Occipital lobe (tissue), 2 donors: ENCODE data around the gene NUAK2. TPM values are rescaled to one million over a fixed set of nuclear protein-coding genes. Genes with fewer than 3 reads are reported as not detected.

Experiments
- DNase-seq: peaks from one replicate; lab custom pipeline; 2025; lab: John Stamatoyannopoulos, UW
- total RNA-seq: library from RNA; depleted of rRNA; stranded (reverse); fragments of >200 nt; gene quantifications from one replicate; pipeline ENCODE4 v1.2.3, GENCODE V29; 2014

The NUAK2 gene
- total RNA-seq, 1 donor from 2014 or later, result 1.1 TPM

GRCh38 chr1:205346956-205347574, 25.5 kb upstream of the NUAK2 start:
- no peak for DNase-seq

DNA sequence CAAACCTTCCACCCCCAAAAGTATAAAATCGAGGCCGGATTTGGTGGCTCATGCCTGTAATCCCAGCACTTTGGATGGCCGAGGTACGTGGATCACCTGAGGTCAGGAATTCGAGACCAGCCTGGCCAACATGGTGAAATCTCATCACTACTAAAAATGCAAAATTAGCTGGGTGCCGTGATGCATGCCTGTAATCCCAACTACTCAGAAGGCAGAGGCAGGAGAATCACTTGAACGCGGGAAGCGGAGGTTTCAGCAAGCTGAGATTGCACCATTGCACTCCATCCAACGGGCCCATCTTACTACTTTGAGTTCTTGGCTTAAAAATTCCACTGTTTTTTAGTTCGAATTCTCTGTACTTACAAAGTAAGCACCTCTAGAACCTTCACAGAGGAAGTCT, 24.2 kb upstream of the NUAK2 start:
- no peak for DNase-seq

DNA sequence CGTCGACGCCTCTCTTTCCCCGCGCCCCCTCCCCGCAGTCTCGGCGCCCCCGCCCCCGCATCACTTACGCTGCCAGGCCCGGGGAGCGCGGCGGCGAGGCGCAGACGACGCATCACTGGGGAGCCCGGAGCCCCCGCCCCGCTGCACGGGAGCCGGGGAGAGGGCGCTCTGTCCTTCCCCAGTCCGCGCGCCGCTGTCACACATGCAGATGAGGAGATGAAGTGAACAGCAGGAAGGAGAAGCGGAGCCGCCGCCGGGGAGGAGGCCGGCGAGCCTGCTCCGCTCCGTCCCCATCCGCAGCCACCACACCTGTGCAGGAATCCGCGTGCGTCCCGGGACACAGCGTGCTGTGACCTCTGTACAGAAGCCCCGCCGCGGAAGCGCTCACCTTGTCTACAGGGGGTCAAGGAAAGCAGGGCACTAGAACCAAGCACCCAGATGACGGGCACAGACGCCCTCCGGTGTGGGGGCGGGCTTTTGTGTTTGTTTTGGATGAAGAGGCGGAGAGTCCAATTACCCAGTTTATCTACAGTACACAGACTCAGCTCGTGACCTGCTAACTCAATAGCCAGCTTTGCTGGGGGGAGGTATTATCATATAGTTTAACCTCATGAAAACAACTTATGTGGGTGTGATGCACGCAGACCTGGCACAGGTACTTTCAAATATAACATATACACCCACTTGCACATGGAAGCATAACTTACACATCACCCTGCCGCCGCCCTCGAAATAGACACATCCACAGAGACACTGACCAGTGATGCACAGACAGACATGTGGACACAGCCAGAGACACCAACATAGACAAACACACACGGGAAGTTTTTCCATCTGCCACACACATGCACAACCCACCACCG, 22.8 kb upstream of the NUAK2 start:
- DNase-seq, result peak; percentile 30

DNA sequence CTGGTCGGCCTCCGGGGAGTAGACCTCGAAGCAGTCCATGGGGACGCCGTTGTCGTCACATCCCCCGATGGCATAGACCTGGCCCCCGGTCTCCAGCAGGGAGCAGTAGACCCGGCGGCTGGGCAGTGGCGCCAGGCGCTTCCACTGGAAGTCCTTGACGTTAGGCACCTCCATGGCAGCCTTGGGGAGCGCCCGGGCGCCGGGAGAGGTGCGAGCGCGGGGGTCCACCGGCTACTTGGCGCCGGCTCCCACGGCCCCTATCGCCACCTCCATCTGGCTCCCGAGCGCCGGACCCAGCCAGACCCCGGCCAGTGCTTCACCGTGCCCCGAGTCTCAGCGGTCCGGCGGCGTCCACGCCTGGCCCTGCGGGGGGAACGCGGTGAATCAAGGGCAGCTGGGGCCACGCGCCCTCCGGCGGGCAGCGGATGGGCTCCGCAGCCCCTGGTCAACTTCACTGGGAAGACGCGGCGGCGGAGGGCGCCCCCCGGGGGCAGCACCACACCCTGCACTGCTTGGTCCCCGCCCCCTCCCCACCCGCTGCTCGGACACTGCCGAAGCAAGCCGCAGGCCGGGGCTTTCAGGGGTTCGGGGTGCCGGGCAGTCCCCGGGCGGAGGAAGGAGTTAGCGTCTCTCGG, 22.0 kb upstream of the NUAK2 start:
- DNase-seq, result no peak

GRCh38 chr1:205342986-205343385, 21.4 kb upstream of the NUAK2 start:
- DNase-seq, result no peak

GRCh38 chr1:205340676-205341075, 19.1 kb upstream of the NUAK2 start:
- DNase-seq, result no peak

GRCh38 chr1:205339717-205340116, 18.2 kb upstream of the NUAK2 start:
- no peak for DNase-seq

GRCh38 chr1:205339197-205339702, 17.7 kb upstream of the NUAK2 start:
- DNase-seq, result no peak

- DNase-seq, result no peak
Measured at GRCh38 chr1:205338011-205338410, 16.5 kb upstream of the NUAK2 start.

DNA sequence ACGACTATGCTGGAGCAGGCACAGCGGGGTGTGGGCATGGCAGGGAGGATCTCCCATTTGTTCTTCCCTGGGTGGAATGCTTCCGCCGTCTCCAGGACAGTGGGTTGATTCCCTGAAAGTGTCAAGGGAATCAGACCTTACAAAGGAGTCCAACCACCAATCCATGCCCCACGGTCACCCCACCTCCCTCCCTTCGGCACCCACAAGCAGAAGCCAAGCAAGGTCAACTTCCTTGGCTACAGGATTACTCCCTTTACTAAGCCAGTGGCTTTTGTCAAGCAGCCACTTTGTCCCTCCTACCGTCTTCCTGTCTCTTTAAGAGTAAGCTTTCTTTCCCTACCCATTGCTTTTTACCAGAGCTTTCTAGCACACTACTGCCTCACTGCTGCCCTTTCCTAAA, 15.9 kb upstream of the NUAK2 start:
- DNase-seq, result no peak

GRCh38 chr1:205335692-205336091, 14.1 kb upstream of the NUAK2 start:
- peak; percentile 75 for DNase-seq

DNA sequence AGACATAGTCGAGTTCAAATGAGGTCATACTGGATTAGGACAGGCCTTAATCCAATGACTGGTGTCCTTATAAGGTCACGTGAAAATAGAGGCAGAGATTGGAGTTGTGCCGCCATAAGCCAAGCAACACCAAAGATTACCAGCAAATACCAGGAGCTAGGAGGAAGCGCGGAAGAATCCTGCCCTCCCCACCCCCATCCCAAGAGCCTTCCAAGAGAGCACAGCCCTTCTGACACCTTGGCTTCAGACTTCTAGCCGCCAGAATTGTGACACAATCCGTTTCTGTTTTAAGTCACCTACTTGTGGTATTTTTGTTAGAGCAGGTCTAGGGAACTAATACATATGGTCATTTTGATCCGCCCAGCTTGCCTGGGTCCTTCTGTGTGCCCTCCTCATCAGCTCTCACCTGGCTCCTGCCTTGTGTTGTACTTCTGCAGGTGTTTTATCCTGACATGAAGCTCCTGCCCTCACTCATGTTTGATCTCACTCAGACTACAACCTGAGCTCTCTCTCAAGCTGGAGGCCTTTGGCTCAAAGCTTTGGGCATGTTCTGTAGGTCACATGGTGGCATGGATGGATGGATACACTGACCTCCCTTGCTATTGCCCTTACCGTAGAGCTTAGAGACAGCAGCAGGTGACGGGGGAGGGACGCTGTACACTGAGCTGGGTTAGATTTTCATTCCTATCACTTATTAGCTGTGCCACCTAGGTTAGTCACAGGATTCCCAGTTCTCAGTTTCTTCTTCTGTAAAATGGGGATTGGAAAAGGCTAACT, 10.7 kb upstream of the NUAK2 start:
- DNase-seq, result no peak

GRCh38 chr1:205330150-205330549, 8.6 kb upstream of the NUAK2 start:
- no peak for DNase-seq

GRCh38 chr1:205329719-205330118, 8.2 kb upstream of the NUAK2 start:
- no peak for DNase-seq

DNA sequence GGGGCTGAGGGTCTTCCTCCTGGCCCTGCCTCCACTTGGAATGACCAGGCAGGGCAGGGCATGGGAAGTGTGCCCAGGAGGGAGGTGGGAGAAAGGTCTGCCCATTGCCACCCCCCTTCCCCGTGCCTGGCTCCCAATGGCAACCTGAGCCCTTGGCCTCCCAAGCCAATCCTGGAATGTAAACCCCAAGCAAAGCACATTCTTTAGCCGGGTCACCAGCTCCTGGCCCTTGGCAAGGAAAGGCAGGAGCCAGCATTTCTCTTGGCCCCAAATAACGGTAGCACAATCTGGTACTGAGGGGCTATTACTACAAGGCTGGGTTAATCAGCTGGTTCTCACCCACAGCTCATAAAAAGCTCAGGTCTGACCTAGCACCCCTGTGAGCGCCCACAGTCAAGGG, 6.9 kb upstream of the NUAK2 start:
- DNase-seq, result no peak

DNA sequence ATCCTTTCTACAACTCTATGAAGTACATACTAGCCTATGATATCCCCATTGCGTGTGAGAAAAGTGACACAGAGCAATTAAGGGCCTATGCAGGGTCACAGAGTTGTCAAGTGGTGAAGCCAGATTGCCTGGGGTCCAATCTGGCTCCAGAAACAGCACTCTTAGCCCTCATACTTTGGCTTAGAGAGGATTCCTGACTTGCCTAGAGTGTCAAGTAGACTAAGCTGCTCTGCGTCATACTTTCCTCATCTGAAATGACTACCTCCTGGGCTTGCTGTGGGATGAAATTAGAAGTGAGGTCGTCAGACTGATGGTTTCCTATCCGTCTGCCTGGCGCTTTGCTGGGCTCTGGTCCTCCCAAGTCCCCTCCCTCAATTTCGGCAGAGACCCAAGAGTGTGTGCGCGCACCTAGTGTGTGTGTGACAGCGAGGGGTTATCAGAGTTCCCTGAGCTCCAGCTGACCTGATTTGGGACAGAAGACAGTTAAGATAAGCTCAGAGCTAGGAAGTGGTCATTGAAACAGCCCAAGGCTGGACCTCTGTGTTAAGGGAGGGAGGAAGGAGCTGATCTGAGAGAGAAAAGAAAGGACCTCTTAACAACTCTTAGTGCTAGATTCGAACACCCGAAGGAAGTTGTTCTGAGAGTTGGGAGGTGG, 5.4 kb upstream of the NUAK2 start:
- DNase-seq, result no peak

DNA sequence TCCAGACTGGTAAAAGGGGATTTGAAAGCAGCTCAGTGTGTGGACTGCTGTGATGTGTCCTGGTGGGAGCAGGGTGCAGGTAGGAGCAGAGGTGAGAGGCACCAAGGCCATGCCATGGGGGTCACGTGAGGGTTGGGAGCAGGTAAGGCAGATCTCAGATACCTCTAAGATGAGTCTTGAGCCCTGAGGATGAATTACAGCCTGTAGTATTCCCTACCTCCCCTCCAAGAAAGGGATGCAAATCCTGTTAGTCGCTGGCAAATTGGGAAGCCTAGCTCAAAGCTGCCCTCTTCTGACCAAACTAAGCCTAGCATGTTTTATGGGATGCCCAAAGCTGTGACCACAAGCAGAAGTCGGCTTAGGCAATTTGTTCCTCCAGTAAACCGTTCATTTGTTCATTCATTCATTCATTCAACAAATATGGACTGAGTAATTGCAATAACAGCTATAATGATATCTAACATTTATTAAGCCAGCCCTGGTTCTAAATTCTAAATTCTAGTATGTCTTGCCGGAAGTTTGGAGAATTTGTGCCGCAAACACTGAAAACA, 3.9 kb upstream of the NUAK2 start:
- DNase-seq, result peak; percentile 34

- DNase-seq, result no peak
Measured at GRCh38 chr1:205324781-205325180, 3.2 kb upstream of the NUAK2 start.

DNA sequence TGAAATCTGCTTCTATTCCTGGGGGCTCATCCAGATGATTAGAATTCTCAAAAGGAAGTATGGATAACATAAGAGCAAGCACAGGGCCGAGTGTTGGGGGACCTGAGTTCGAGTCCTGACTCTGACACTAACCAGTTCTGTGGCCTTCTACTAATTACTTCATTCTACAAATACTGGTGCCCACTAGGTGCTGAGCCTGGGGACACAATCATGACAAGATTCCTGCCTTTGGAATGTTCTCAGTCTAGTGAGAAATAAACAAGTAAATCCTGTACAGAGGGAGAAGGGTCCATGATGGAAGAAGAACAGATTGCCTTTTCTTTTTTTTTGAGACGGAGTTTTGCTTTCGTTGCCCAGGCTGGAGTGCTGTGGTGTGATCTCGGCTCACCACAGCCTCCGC, 2.2 kb upstream of the NUAK2 start:
- no peak for DNase-seq

- no peak for DNase-seq
Measured at GRCh38 chr1:205321959-205322283, 376 bp upstream of the NUAK2 start.
